NCI-H2171 (cell line): ENCODE data around the gene HNRNPM.
"Not testable (repeated sequence)": the region's sequence is repeated elsewhere in the genome, so short reads cannot be mapped to it uniquely, and the experiment has no call there.

Experiments
- DNase-seq: peaks from one replicate; lab custom pipeline; 2025; lab: John Stamatoyannopoulos, UW

The HNRNPM gene, protein sequence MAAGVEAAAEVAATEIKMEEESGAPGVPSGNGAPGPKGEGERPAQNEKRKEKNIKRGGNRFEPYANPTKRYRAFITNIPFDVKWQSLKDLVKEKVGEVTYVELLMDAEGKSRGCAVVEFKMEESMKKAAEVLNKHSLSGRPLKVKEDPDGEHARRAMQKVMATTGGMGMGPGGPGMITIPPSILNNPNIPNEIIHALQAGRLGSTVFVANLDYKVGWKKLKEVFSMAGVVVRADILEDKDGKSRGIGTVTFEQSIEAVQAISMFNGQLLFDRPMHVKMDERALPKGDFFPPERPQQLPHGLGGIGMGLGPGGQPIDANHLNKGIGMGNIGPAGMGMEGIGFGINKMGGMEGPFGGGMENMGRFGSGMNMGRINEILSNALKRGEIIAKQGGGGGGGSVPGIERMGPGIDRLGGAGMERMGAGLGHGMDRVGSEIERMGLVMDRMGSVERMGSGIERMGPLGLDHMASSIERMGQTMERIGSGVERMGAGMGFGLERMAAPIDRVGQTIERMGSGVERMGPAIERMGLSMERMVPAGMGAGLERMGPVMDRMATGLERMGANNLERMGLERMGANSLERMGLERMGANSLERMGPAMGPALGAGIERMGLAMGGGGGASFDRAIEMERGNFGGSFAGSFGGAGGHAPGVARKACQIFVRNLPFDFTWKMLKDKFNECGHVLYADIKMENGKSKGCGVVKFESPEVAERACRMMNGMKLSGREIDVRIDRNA

DNA sequence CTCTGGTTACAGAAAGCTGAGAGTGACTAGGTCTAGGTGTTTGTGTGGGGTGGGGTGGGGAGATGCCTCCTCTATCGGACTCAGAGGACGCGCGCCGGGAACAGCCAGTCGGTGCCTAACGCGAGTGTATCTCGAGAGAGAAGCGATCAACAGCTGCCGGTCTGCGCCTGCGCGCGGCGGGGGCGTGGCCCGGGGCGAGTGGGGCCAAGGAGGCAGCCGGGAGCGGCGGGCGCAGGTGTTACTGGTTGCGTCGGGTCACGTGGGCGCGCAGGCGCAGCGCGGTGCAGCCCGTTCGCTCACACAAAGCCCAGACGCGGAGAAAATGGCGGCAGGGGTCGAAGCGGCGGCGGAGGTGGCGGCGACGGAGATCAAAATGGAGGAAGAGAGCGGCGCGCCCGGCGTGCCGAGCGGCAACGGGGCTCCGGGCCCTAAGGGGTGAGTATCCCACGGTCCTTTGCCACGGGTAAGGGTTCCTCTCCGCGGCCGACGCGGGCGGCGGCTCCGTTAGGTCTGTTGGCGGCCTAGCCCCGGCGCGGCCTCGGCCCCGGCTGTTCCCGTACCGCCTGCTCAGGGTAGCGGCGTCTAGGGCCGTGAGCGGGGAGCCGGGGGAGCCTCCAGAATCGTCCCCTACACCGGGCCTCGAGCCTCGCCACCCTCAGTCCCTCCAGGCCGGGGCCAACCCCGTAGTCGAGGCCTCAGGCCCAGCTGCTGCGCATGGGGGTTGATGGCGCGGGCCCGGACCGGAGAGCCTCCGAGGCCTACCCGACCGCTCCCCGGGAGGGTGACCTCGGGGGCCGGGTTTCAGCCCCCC, at the start of gene HNRNPM:
Gene HNRNPM (plus strand): TSS at position 299 of the 811 bp plus-strand sequence. CDS start 24 bp downstream, at position 323.
- DNase-seq: peak; percentile 95

DNA sequence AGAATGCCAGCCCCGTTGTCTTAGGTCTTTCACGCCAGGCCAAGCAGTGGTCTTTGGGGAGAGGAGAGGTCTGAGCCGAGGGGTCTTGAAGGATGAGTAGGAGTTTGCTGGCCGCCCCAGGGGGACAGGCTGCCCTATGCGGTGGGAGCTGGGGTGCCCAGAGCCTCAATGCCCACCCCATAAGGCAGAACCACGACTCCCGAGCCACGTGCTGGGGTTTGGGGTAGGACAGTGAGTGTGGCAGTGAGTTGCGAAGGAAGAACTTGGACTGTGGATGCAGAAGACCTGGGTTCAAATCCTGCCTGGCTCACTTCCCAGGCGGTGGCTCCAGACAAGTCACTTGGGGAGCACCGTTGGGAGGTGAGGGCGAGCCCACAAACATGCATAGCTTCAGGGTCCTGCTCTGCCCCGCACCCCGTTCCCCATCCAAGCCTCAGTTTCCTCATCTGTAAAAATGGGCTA, 49.1 kb upstream of the HNRNPM start:
- no peak for DNase-seq

DNA sequence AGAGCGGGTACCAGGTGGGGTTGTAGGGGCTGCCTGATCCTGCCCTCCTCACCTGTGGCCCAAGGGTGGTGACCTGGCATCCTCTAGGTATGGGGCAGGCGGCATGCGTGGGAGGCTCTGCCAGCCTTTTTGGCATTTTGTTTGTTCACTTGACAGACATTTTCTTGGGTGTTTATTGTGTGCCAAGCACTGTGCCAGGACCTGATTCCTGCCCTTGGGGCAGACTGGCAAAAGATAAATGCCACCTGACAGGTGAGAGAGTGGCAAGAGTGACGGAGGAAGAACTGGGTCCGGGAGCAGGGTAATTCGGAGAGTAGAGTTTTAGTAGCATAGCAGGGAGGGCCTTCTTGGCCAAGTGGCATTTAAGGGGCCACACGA, 48.6 kb upstream of the HNRNPM start:
- DNase-seq: no peak

DNA sequence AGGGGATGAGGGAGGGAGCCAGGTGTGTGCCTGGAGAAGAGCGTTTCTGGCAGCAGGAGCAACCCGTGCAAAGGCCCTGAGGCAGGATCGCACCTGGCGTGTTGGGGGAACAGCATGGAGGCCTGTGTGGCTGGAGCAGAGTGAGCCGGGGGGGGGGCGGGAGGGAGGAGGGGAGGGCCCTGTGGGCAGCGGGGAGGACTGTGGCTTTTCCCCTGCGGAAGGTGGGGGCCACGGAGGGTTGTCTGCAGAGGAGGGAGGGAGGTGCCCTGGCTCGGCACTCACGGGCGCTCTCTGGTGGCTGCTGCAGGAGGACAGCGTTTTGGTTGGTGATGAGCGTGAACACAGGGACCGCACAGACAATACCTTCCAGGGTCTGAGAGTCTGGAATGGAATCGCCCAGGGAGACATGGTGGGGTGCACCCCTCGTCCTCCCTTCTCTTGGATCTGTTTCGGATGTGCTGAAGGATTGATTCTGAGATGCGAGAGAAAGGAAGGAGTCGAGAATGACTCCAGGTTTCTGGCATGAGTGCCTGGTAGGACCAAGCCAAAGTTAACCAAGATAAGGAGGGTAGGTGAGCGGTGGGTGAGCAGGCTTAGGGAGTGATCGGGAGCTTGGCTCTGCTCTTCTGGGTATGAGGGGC, 48.1 kb upstream of the HNRNPM start:
- DNase-seq: no peak

DNA sequence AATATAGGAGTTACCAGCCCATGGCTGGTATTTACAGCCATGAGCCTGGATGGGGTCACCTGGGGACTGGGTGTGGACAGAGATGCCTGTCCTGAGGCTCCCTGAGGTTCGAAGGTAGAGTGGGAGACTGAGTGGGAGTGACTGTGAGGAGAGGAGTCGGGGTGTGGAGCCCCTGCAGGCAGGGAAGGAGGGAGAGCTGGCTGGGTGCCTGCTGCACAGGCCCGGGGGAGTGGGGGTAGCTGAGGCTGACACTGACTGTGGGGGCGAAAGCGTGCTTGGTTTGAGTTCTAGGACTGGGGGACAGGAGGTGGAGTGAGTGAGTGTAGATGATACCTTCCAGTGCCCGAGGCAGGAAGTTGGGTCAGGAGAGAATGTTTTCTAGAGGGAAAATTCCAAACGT, 47.5 kb upstream of the HNRNPM start:
- DNase-seq: no peak

DNA sequence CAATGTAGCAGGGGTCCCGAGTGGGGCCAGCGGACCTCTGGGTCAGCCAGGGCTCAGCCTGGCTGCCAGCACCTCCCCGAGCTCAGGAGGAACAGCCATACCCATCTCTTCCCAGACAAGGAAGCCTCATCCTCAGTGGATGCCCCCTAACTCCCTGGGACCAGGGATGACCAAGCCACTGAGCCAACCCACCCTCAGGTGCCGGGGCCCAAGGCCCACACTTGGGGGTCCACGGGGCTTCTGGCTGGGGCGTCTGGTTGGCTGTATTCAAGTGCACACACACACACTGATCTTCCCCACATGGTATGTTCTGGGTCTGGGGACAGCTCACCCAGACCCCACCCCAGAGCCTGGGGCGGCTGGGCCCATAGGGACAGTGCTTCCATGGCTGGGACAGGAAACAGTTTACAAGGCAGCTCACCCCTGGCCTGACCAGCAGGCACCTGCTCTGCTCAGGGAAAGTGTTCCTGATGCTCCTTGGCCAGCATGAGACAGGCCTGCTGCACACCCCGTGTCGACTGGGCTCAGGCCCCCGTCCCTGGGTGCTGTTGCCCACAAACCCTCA, 46.9 kb upstream of the HNRNPM start:
- DNase-seq: no peak

DNA sequence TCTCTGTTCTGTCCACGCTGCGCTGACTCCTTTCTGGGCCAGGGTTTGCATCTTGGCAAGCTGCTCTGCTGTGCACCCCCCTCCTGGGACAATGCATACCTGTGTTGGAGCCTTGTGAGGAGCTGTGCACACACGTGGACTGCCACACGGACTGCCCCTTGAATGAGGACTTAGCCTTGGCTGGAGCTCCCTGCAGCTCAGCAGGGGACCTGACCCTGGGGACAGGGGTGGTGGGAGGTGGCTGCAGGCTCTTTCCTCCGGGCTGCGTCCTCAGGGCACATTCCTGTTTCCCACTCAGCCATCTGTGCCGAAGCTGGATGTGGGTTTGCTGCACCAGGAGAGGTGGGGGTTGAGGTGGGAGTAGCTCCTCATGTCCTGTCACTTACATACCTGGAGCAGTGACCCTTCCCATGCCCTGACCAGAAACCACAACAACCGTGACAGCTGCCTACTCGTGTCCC, 46.4 kb upstream of the HNRNPM start:
- no peak for DNase-seq

DNA sequence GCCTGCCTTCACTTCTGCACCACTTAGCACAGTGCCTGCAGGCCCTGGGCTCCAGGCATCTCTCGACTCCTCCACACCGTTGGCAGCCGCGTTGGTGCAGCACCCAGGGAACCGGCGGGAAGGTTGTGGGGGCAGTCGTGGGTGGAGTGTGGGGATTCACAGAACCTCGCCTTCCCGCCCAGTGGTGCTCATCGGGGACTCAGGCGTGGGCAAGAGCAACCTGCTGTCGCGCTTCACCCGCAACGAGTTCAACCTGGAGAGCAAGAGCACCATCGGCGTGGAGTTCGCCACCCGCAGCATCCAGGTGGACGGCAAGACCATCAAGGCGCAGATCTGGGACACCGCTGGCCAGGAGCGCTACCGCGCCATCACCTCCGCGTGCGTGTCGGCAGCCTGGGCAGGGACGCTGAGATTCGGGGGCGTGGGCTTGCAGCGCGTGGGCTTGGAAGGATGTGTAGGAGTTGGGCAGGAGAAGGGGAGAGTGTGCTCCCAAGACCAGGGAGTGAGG, 45.0 kb upstream of the HNRNPM start:
- no peak for DNase-seq

DNA sequence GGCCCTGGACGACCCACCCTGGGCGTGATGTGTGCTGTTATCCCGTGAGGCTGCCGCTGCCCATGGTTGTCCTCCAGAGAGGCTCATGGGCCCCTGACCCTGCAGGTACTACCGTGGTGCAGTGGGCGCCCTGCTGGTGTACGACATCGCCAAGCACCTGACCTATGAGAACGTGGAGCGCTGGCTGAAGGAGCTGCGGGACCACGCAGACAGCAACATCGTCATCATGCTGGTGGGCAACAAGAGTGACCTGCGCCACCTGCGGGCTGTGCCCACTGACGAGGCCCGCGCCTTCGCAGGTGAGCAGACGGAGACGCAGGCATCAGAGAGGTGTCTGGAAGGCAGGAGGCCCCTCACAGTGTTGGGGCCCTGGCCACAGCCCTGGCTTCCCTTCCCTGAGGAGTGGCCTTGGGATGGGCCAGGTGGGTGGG, 42.8 kb upstream of the HNRNPM start:
- DNase-seq: no peak

DNA sequence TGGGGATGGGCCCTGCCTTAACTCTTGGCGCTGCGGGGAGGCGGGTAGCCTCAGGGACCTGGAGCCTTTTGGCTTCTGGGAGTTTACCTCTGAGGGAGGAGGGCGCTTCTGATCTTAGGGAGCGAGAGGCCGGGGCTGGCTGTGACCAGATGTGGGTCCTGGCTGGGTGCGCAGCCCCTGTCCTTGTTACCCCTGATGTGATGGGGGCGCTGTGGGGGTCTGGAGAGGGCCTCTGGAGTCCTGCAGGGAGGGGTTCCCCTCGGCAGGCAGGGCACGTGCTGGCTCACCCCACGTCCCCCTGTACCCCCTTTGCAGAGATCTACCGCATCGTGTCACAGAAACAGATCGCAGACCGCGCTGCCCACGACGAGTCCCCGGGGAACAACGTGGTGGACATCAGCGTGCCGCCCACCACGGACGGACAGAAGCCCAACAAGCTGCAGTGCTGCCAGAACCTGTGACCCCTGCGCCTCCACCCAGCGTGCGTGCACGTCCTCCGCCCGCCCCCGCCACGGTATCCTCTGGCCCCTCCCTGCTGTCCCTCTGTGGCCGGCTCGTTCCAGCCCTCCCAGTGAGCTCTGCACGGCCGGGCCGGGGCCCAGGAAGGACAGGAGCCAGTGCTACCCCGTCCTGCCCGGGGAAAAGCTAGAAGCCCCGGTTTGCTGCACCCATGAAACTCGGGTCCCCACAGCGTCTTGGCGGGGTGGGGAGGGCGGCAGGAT, 41.5 kb upstream of the HNRNPM start:
- DNase-seq: no peak

DNA sequence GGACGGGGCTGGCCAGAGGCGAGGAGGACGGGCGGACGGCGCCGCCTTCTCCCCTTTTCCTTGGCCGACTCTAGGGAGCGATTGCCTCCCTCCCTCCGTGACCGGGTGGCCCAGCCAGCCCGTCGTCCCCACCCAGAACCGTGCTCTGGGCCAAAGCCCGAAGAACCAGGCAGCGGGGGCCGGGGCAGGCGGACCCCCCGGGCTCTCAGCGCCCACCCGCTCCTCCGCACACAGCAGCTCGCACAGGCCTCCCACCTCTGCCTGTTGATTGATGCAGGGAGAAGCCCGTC, 41.0 kb upstream of the HNRNPM start:
- DNase-seq: no peak

DNA sequence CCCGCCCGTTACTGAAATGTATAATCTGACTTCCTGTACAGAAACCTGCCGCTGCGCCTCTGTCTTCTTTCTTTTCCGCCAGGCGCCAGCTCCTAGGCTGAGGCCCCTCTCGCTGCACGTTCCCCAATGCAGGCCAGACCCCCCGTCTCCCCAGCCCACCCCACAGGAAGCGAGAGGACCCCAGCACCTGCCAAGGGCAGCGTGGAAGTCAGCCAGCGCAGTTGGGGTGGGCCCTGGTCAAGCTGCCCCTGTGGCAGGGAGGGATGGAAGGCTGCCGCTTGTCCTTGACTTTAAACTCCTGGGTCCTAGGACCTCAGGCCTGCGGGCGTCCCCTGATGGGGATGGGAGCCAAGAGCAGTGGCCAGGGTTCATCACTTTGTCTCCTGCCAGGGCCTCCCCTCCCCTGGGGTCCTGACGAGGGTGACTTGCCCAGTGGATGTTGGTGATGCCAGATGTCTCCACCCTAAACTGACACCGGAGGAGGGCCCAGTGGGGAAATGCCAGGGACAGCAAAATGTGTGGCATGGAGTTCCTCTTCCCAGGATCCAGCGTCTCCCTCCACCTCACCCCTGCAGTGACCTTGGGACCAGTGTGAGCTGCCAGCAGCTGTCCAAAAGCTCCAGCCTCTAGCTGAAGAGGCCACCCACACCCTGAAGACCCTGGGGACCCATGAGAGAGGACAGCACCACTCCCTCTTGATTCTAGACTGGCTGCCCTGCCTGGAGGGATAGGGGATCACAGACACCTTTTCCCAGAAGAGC, 40.2 kb upstream of the HNRNPM start:
- DNase-seq: no peak

DNA sequence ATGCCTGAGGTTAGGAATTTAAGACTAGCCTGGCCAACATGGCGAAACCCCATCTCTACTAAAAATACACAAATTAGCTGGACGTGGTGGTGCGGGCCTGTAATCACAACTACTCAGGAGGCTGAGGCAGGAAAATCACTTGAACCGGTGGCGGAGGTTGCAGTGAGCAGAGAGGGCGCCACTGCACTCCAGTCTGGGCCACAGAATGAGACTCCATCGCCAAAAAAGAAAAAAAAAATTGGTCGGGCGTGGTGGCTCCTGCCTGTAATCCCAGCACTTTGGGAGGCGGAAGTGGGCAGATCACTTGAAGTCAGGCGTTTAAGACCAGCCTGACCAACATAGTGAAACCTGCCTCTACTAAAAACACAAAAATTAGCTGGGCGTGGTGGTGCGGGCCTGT, 34.1 kb upstream of the HNRNPM start:
- not testable (repeated sequence) for DNase-seq

DNA sequence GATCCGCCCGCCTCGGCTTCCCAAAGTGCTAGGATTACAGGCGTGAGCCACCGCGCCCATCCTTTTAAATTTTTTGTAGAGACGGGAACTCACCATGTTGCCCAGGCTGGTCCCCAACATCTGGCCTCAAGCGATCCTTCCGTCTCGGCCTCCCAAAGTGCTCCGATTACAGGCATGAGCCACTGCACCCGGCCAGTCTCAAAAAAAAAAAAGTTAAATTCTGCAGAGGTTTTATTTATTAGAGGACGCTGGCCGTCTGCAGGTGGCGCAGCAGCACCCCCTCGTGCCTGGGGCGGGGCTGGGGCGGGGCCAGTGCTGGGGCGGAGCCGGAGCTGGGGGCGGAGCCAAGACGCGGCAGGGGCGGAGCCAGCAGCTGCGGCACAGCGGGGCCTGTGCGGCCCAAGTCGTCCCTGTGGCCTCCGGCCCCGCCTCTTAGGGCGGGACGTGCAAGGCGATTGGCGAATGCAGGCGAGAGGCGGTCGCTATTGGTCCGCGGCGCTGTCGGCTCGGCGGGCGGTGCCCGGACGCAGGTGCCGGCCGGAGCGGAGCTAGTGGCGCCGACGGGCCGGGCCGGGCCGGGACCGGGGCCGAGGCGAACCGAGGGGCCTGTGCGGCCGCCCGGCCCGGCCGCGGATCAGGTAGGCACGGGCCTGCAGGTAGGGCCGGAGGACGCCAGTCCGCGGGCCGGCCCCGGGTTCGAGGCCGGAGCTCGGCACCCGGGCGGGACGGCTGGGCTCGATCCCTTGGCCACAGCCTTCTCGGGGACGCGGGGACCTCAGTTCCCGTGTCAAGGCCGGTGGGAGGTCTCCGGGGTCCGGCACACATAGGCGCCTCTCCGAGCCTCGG, 31.8 kb upstream of the HNRNPM start, which contains the start of gene MARCHF2:
Gene MARCHF2 (plus strand): TSS at position 523 of the 846 bp plus-strand sequence. CDS start 8,536 bp downstream, outside the sequence.
- peak; percentile 93 for DNase-seq

DNA sequence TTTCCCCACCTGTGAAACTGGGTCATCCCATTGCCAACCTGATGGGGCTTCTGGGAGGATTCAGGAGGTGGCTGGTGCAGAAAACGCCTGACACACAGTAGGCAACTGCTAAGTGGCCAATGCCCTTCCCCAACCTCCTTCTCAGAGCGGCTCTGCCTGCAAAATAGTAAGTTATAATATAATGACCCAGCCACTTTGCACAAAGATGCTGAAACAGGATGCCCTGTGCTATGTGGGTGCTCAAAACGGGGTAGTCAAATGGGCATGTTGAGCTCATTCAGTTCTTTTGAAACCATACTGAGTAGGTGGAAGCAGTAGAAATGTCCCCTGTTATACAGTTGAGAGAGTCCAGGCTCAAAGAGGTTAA, 31.2 kb upstream of the HNRNPM start:
- DNase-seq: no peak

DNA sequence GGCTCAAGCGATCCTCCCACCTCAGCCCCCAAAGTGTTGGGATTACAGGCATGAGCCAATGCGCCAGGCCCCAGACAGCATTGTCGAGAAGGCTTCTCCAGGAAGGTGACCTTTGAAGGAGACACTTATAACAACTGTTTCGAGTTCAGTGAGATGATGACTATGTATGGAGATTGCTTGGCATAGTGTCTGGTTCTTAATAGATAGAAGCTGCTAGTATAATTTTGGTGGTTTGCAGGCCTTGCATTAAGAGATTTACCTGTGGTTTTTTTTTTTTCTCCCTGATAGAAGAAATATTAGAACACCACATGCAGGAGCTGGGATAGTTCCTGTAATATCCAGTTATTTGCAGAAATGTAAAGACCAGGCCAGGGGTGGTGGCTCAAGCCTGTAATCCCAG, 28.0 kb upstream of the HNRNPM start:
- no peak for DNase-seq

DNA sequence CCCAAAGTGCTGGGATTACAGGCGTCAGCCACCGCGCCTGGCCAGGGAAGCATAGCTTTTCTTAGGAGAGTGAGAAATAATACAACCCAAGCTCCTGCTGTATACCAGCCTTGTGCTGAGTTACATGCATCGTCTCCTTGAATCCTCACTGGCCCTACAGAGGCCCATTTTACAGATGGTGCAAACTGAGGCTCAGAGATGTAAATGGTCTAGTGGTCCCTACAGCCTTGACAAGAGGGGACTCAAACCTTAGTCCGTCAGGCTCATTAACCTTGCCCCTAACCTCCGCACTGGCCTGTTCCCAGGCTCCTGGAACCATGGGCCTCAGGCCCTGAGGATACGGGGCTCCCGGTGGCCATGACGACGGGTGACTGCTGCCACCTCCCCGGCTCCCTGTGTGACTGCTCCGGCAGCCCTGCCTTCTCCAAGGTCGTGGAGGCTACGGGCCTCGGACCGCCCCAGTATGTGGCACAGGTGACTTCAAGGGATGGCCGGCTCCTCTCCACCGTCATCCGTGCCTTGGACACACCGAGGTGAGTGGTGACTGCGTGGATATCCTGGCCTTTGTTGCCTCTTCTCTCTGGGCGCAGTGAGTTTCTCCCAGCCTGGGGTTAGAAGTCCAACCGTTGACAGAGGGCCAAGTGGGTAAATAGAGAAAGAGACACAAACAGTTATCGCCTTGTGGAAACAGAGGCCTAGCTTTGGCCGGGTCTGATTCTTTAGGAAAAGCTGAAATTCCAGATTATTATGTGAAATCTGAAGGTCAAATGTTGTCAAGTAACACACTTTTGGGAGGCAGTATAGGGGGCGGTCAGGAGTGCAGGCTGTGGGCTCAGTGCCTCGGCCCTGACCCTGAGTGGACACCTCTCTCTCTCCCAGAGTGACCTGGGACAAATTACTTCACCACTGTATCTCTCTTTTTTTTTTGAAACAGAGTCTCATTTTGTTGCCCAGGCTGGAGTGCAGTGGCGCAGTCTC, 23.0 kb upstream of the HNRNPM start:
- DNase-seq: no peak

DNA sequence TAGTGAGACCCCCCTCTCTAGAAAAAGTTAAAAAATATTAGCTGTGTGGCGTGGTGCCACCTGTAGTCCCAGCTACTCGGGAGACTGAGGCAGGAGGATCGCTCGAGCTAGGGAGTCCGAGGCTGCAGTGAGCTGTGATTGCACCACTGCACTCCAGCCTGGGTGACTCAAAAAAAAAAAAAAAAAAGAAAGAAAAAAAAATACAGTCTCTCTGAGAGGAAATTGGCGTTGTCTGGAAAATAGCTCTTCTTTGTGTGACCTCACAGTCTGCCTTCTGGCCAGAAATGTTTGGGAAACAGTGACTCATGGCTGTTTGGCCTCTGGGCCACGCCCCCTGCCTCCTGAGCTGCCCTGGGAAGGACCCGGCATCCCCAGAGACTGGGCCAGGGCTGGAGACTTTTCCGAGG, 21.0 kb upstream of the HNRNPM start:
- peak; percentile 33 for DNase-seq
